HG02763 (cell line): ENCODE results near the gene ADAMTS20.
"Not testable (repeated sequence)": the region's sequence is repeated elsewhere in the genome, so short reads cannot be mapped to it uniquely, and the experiment has no call there.

ENCODE experiments used
- ATAC-seq: cut with Tn5 transposase; IDR thresholded peaks from one replicate; pipeline ENCODE4 v1.9.1; 2021; ENCODE audit warnings: mild to moderate bottlenecking, moderate library complexity; ENCODE audit not compliant: unreplicated experiment

Gene ADAMTS20, protein sequence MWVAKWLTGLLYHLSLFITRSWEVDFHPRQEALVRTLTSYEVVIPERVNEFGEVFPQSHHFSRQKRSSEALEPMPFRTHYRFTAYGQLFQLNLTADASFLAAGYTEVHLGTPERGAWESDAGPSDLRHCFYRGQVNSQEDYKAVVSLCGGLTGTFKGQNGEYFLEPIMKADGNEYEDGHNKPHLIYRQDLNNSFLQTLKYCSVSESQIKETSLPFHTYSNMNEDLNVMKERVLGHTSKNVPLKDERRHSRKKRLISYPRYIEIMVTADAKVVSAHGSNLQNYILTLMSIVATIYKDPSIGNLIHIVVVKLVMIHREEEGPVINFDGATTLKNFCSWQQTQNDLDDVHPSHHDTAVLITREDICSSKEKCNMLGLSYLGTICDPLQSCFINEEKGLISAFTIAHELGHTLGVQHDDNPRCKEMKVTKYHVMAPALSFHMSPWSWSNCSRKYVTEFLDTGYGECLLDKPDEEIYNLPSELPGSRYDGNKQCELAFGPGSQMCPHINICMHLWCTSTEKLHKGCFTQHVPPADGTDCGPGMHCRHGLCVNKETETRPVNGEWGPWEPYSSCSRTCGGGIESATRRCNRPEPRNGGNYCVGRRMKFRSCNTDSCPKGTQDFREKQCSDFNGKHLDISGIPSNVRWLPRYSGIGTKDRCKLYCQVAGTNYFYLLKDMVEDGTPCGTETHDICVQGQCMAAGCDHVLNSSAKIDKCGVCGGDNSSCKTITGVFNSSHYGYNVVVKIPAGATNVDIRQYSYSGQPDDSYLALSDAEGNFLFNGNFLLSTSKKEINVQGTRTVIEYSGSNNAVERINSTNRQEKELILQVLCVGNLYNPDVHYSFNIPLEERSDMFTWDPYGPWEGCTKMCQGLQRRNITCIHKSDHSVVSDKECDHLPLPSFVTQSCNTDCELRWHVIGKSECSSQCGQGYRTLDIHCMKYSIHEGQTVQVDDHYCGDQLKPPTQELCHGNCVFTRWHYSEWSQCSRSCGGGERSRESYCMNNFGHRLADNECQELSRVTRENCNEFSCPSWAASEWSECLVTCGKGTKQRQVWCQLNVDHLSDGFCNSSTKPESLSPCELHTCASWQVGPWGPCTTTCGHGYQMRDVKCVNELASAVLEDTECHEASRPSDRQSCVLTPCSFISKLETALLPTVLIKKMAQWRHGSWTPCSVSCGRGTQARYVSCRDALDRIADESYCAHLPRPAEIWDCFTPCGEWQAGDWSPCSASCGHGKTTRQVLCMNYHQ (N-terminal part only)

DNA sequence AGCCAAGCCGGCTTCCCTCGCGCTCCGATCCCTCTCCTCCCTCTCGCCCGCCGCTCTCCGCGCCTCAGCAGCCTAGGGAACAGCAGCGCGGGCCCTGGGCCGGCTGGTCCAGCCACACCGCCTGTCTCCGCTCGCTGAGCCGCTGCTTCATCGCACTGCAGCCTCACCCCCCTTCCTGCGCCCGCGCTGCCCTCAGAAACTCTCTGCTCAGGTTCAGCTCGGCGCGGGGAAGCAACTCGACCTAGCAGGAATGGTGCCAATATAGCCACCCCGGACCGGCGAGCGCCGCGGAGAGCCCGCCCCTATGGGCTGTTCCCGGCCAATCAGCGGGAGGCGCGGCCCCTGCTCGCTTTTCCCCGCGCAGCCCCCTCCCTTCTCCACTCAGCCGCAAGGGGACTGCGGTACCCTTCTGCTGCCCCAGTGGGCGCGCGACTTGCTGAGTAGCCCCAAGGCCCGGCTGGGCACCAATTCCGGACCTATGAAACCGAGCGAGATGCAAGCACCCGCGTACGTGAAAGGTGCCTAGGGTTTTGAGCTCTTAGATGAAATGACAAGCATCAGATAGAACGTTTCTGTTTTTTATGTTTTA, at the start of gene ADAMTS20:
ADAMTS20 (minus strand) TSS at position 233 of the 589 bp plus-strand sequence. CDS start 282 bp downstream, outside the sequence.
- no peak for ATAC-seq

DNA sequence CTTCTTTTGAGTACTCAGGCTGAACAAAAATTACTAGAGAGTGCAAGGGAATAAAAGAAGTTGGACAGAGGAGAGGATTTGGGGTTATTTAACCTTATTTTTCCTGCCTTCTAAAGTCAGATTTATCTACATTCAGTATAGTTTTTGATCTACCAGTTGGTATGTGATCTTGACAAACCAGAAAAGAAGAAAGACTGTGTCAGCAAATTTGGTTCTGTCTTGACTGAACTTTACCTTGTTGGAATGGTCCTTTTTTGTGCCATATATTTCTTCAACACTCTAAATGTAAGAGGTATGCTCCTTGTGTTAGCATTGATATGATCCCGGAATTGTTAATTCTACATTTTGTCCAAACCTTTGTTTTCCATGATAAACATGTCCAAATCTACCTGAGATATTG, 47.7 kb upstream of the ADAMTS20 start:
- no peak for ATAC-seq

DNA sequence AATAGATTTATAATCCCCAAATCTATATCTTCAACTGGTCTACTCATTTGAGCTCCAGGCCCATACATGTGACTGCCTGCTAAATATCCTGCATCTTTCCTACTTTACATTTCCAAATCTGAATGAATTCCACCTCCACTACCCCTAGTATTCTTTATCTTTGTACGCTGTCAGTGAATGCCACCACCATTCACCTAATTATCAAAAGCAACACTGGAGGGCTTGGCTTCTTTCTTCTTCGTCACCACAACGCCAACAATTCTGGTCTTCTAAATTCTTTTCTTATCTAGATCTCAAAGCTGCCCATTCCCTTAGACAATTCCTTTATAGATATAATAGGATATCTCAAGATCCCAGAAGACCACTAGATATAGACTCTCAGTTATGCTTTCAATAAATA, 47.1 kb upstream of the ADAMTS20 start:
- no peak for ATAC-seq

DNA sequence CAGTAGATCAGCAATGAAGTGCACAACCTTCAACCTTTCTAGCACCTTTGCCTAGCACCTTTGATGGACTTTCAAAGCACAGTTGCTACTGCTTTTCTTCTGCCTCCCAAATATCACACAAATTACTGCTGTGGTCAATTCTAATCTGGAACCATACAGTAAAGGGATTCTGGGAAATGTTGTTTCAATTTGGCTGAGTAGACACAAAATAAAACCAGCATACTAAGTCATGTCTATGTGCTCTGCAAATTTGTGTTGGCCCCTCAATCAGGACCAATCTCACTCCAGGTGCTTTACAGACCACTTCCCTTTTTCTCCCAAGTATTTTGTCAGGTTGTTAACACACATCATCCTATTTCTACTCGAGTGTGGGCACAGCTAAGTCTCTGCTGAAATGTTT, 38.3 kb upstream of the ADAMTS20 start:
- ATAC-seq = no peak

DNA sequence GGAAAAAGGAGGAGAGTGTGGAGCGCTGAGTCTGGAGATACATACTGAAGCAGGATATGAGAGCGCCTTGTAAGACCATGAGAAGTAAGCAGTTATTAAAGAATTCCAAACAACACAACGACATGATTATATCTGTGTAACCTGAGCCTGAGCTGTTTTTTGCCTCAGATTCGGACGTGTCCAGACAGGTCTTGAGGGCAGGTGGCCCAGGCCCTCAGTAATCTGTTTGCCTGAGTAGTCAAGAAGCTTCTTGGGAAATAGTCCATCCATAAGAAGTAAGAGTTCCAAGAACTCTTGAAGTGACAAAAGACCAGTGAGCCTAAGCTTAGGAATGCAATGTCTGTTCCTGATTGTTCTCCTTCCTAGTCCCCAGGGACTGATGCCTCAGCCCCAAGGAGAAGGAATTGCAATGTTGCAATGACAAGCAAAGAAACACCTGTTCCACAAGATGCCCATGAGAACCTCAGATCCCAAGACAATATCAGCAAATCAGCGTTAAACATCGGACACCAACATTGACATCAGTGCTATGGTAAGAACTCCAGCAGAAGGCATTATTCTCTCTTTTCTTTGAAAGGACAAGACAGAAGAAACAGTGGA, 34.7 kb upstream of the ADAMTS20 start:
- ATAC-seq = no peak

DNA sequence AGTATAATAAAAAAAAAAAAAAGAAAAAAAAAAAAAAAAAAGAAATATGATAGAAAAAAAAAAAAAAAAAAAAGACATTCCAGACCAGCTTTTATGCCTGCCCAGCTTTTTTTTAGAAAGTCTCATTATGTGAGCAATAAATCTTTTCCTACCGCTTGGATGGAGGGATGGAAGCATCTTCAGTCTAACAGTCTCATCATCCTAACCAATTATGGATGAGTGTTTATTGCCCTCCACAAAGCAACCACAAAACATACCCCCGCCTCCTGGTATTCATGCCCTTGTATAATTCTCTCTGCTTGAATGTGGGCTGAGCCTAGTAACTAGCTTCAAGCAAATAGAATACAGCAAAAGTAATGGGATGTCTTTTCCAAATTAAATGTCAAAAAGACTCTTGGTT, 33.7 kb upstream of the ADAMTS20 start:
- no peak for ATAC-seq

DNA sequence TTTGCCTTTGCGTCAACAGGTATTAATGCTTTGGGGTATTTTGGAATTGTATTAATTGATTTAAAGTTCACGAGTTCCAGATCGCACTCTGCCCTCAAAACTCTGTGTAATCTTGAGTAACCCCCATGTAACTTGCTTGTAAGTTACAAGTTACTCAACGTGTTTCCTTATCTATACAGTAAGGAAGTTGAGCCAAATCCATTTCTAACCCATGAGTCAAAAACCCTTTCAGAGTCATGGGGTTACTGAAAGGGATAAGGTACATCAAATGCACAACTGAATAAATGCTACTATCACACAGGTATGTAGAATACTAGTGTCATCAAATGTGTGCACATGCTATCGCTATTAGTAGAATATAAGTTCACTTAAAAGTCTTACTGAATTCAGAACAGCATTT, 28.6 kb upstream of the ADAMTS20 start:
- no peak for ATAC-seq

DNA sequence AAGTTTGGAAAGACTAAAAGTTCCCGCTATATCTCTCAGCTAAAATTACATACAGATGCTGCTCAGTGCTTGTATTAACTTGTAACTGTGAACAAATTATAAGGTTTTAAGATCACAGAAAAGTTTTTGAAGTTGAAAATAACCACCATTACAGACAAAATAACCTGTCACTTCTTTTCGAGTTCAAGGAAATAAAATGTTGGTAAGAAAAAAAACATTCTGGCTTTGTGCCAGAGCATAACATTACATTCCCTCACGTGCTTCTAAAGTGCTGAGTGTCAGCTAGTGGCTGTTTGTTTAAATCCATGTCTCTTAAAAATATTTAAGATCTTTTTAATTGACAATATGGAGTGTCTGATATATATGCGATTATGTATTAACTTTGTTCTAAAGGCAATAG, 27.2 kb upstream of the ADAMTS20 start:
- ATAC-seq = no peak

DNA sequence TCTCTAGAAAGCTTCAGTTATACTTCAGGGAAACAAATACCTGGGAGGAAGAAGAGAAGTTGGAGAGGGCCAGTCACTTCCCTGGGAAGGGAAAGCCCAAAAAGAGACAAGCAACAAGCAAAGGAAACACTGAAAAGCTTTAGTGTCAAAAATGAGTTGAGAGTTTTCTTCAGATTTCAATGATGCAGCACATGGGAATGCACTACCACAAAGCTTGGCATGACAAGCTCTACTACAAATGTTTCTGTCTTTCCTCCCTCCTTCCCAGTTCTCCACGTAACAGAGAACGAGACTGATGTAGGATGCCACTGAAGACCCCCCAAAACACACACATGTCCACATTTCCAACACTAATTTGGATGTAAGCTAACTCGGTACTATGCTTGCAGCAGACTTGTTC, 26.8 kb upstream of the ADAMTS20 start:
- ATAC-seq = no peak

DNA sequence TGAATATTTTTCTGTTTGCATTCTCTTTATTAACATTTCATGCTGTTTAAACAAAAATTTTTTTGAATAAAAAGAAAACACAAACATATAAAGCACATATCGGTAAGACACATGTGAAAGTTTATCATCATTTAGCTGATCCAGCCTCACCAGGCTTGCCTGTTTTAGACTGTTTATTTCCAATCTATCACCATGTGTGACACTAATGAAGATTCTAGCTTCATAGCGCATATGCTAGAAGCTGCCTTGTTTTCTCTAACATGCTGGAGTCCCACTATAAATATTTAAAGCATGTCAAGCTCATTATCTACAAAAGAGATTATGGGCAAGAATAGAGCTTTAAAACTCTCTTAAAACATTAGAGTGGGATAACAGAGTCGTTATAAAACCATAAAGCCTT, 25.4 kb upstream of the ADAMTS20 start:
- ATAC-seq = no peak

DNA sequence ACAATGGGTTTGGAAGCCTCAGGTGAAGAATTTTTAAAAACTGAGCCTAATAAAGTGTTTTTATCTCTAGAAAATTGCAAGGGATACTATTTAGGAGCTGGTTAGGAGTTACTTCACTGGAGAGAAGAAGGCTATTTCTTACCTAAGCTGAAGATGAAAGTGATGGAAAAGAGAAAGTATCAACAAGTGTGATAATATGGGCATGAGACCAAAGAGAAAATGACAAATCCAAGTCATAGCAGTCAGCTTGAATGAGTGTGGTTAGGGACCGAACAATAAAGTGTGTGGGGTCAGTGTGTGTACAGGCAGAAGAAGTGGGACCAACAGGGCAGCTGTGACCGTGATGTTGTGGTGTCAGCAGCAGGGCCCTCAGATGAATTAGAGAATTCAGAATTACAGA, 24.2 kb upstream of the ADAMTS20 start:
- ATAC-seq = no peak

DNA sequence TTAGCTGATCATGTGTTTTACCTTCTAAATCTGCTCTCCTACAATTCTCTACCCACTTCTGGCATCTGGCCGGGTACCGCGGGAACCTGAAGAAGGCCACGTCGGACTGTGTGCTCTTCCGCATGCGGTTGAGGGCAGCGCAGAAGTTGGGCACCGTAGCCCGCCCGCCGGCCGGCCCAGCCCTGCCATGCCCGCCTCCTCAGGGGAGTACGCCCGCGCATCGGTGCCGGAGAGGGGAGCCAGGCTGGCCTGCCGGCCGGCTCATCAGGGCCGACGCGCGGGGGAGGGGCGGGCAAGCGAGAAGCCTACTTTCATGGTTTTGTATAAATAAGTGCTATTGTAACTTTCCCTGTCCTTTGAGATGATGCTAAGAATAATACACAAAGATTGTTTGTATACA, 19.9 kb upstream of the ADAMTS20 start:
- no peak for ATAC-seq

DNA sequence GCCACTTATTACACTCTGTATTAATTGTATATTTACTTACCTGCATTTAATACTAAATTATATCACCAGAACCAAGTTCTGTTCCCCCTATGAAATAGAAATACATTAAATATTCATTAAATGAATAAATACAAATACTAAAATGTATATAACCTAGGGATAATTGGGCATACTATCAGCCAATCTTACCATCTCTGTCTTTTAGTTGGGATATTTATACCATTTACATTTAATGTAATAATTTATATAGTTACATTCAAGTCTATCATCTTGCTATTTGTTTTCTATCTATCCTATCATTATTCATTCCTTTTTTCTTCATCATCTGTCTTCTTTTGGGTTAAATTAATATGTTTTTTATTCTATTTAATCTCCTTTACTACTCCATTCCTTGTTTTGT, 4.1 kb upstream of the ADAMTS20 start:
- no peak for ATAC-seq

DNA sequence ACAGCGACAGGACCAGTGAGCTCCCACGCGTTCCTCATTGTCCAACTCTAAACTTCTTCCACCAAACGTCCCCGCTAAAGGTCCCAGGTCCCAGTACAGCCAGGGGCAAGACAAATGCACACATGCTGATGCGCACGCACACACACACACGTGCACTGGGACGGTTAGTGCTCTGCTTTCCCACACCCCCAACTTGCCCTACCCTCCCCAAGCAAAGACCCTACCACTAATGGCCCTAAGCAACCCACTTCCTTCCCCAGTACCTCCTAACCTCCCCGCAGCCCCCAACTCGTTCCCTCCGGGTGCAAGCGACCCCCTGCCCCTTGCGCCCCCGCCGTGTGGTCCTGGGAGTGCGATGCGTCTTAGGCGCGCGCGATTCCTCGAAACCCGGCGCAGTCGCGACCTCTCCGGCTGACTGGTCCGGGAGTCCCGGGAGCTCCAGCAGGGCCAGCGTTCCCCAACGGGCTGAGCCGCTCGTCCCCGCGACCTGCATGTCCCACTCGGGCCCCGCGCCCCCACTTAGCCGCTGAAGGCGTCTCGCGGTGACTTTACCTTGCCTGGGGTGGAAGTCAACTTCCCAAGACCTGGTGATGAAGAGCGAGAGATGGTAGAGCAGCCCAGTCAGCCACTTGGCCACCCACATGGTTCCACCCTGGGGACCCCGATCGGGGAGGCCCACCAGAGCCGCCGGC, 578 bp downstream of the ADAMTS20 start:
- no peak for ATAC-seq

DNA sequence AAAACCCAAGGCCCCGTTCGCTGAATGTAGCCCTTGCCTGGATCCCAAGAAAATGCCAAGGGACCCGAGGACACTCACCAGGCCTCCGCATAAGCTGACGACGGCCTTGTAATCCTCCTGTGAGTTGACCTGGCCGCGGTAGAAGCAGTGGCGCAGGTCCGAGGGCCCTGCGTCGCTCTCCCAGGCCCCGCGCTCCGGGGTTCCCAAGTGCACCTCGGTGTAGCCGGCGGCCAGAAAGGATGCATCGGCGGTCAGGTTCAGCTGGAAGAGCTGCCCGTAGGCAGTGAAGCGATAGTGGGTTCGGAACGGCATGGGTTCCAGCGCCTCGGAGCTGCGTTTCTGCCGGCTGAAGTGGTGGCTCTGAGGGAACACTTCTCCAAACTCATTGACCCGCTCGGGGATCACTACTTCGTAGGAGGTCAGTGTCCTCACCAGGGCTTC, 1.2 kb downstream of the ADAMTS20 start:
- ATAC-seq = no peak

DNA sequence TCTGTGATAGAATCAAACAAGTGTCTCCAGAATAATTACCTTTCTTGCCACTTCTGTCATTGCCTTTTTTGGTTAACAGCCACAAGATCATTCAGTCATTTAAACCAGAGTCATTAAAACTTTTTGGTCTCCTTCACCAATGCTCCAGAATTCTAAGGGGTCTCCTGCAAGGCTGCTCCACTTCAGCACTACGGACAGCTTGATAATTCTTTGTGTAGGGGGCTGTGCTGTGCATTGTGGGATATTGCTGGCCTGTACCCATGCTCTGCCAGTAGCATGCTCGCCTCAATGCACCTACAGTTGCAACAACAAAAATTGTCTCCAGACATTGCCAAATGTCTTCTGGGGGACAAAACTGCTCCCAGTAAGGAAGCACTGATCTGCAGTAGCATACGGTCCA, 7.3 kb downstream of the ADAMTS20 start:
- no peak for ATAC-seq

DNA sequence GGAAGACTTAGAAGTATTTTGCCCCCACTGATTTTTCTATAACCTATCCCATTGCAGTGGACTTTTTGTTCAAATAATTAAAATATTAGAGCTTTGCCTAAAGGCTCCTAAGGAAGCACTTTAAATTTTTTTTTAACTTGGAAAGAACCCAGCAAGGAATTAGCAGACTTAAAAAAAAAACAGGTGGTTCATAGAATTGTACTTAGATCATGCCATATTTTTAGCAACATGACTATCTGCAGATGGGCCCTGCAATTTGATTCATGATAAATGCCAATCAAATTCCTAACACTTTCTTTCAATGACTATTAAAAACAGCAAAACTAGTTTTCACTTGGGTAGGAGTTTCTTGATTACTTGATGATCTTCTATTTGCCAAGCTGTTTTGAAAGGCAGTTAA, 11.5 kb downstream of the ADAMTS20 start:
- ATAC-seq = no peak

DNA sequence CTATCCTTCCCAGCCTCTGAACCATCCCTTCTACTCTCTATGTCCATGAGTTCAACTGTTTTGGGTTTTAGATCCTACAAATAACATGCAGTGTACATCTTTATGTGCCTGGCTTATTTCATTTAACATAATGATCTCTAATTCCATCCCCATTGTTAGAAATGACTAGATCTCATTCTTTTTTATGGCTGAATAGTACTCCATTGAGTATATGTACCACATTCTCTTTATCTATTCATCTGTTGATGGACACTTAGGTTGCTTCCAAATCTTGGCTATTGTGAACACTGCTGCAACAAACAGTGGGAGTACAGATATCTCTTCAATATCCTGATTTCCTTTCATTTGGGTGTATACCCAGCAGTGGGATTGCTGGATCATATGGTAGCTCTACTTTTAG, 14.3 kb downstream of the ADAMTS20 start:
- ATAC-seq = not testable (repeated sequence)

DNA sequence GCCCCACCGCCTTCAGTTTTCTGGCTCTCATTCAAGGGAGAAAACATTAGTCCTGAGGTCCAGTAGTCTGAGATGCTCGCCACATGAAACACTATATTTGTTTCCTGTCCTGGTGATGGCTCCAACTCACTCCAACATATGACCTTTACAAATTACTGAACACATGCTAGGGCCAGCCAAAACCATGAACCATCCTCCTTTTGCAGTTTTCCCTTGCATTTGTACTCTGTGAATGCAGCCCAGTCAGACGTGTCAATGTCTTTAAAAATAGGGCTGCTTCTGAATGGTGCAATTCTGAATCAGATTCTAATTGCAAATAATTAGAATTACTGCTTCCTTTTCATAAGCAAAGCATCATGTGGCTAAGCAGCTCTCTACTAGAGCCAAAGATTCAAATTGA, 36.0 kb downstream of the ADAMTS20 start:
- no peak for ATAC-seq

DNA sequence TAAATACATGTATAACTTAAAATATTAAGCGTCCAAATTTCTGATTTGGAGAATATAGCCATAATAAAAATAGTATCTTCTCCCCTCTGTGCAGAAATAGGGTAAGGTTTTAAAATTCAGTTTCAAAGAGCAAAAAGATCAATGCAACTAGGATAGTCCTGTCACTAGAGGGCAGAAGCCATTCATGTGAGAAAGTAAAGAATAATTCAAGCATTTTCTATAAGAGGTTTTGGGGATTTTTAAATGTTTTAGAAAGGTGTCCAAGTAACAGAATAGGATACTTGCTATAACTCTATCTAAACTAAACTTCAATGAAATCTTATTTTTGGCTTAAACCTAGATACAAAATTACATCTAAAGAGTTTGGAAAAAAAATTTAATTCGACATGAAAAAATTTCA, 50.3 kb downstream of the ADAMTS20 start:
- ATAC-seq = no peak
